ENCODE results near the gene ACTR2.

The ACTR2 gene

DNA sequence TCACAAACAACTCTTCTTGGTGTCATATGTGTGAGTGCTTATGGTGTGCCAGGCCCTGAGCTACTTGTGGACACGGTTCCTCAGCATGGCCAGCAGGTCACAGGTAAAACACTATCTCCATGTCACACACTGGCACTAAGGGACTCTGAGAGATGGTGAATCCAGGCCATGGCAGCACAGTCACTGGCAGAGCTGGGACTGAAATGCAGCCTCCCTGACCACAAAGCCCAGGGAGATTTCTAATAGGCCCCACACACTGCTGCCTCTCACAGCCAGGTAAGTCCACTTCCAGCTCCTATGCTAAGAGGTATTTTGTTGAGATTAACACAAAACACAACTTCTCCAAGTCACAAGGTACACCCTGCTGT lies 92.0 kb downstream of the ACTR2 start:
- in situ Hi-C loops (cut with MboI; ENCODE audit: low pct_unique_long_range_greater_than_20kb, low sequenced_read_pairs, unreplicated experiment) = no loop called here
- DNase-seq (ENCODE audit: low spot score) = no peak
- TF ChIP-seq, protein P1, sequence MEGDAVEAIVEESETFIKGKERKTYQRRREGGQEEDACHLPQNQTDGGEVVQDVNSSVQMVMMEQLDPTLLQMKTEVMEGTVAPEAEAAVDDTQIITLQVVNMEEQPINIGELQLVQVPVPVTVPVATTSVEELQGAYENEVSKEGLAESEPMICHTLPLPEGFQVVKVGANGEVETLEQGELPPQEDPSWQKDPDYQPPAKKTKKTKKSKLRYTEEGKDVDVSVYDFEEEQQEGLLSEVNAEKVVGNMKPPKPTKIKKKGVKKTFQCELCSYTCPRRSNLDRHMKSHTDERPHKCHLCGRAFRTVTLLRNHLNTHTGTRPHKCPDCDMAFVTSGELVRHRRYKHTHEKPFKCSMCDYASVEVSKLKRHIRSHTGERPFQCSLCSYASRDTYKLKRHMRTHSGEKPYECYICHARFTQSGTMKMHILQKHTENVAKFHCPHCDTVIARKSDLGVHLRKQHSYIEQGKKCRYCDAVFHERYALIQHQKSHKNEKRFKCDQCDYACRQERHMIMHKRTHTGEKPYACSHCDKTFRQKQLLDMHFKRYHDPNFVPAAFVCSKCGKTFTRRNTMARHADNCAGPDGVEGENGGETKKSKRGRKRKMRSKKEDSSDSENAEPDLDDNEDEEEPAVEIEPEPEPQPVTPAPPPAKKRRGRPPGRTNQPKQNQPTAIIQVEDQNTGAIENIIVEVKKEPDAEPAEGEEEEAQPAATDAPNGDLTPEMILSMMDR (IDR thresholded peaks at IDR 0.05; ENCODE audit: extremely low read depth, insufficient read depth, missing control alignments) = no peak

DNA sequence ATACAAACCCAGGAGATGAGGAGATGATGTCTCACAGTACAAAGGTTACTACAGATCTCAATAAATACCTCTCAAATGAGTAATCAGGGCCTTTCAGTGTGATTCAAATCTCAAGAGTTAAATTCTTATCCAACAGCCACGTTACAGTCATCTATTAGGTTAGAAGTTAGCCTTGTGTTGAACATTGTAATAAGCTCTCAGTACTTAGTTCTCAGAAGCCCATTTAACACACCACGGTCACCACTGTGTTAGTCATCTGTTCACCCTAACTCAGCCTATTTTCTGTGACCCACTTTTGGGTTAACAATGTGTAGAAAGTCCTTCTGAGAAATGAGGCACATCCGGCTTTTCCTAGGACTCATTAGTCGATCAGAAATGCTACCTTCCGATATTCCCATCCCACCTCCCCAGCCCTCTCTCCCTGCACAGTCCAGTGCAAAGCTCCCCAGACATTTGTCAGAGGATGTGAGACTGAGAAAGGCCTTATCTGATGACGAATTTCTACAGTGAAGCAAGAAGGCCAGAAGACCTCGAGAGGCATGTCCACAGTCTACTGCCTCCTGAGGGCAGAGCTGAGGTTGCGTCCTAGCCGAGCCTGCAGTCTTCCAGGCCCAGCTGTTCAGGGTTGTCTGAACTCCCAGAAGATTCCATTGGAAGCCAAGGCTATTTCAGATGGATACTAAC lies 92.6 kb downstream of the ACTR2 start:
- TF ChIP-seq, protein P1 (IDR thresholded peaks at IDR 0.05; ENCODE audit: extremely low read depth, insufficient read depth, missing control alignments) = peak; percentile 42
- DNase-seq (ENCODE audit: low spot score) = peak; percentile 62
- in situ Hi-C loops (cut with MboI; ENCODE audit: low pct_unique_long_range_greater_than_20kb, low sequenced_read_pairs, unreplicated experiment) = no loop called here
